ENCODE data around the gene NRXN2.

DNA sequence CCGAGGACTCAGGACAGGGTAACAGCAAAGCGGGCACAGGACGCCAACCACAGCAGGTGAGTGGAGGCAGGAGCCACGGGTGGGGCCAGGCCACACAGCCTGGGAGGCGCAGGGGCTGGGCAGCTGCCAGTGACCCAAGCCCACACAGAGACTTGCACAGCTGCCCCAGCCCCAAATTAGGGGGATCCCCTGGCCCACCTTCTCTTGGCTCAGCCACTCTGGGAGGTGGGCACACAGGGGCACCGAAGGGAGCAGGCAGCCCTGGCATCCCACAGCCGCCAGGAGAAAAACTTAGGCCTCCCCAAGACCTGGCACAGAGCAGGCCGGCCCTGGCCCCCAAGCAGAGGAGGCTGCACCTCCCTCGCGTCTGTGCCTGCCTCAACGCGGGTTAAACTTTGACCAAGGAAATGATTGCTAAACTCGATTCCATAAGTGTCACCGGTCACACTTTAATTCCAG lies 132.2 kb downstream of the NRXN2 start, which contains the start of gene SLC22A12:
- TF ChIP-seq CTCF (IDR thresholded peaks at IDR 0.05; ENCODE audit: low read depth, low read length, poor library complexity, severe bottlenecking), result no peak
- TF ChIP-seq EZH2phosphoT487 (IDR thresholded peaks at IDR 0.05; ENCODE audit: borderline replicate concordance, low read length), result no peak
